HG02840 (cell line): ENCODE results near the gene CACNA1I.

Experiments used
- ATAC-seq: cut with Tn5 transposase; IDR thresholded peaks from one replicate; pipeline ENCODE4 v1.9.1; 2021; ENCODE audit warnings: mild to moderate bottlenecking, moderate library complexity, moderate number of reproducible peaks; ENCODE audit not compliant: unreplicated experiment, low FRiP score

Gene CACNA1I

GRCh38 chr22:39595622-39596172 lies 25.1 kb downstream of the CACNA1I start:
- ATAC-seq = no peak

GRCh38 chr22:39596601-39597000 lies 26.0 kb downstream of the CACNA1I start:
- ATAC-seq = no peak

- ATAC-seq = no peak
These were observed 26.8 kb downstream of the CACNA1I start for GRCh38 chr22:39597236-39597869.

GRCh38 chr22:39598017-39598965 lies 27.7 kb downstream of the CACNA1I start:
- ATAC-seq = no peak

GRCh38 chr22:39600491-39601179 lies 30.1 kb downstream of the CACNA1I start:
- no peak for ATAC-seq

GRCh38 chr22:39601180-39601535 lies 30.6 kb downstream of the CACNA1I start:
- no peak for ATAC-seq

GRCh38 chr22:39603345-39603744 lies 32.8 kb downstream of the CACNA1I start:
- no peak for ATAC-seq

- ATAC-seq = no peak
These were observed 39.7 kb downstream of the CACNA1I start for GRCh38 chr22:39610246-39610645.

GRCh38 chr22:39610766-39611165 lies 40.2 kb downstream of the CACNA1I start:
- ATAC-seq = no peak

- no peak for ATAC-seq
These were observed 40.8 kb downstream of the CACNA1I start for GRCh38 chr22:39611360-39611759.

- no peak for ATAC-seq
These were observed 42.4 kb downstream of the CACNA1I start for GRCh38 chr22:39612811-39613548.

GRCh38 chr22:39613549-39613921 lies 43.0 kb downstream of the CACNA1I start:
- no peak for ATAC-seq

GRCh38 chr22:39614442-39614841 lies 43.9 kb downstream of the CACNA1I start:
- ATAC-seq = no peak

GRCh38 chr22:39616051-39616450 lies 45.5 kb downstream of the CACNA1I start:
- ATAC-seq = no peak

GRCh38 chr22:39616781-39617180 lies 46.2 kb downstream of the CACNA1I start:
- ATAC-seq = no peak

GRCh38 chr22:39617342-39617741 lies 46.8 kb downstream of the CACNA1I start:
- ATAC-seq = no peak

- no peak for ATAC-seq
These were observed 47.6 kb downstream of the CACNA1I start for GRCh38 chr22:39617970-39618757.

- ATAC-seq = no peak
These were observed 48.5 kb downstream of the CACNA1I start for GRCh38 chr22:39618996-39619530.
